Tibial nerve (tissue), 3 donors: ENCODE data around the gene ZNF778.

Experiments
- CTCF ChIP-seq, 5 experiments: fragments of 200-600 bp in 3 of 5; fragments of 450-650 bp in 2 of 5; sonication (generic) in 3 of 5; IDR thresholded peaks; one replicate each; pipeline ENCODE4 v1.5.1; 2016 to 2019; ENCODE audit warnings: antibody characterized with exemption in 5 of 5, mild to moderate bottlenecking in 3 of 5, moderate library complexity in 2 of 5
- POLR2A ChIP-seq, 2 donors: fragments of 450-650 bp; IDR thresholded peaks; one replicate each; pipeline ENCODE4 v1.6.1; 2017; ENCODE audit warnings: antibody characterized with exemption in 2 of 2, mild to moderate bottlenecking in 2 of 2, moderate library complexity in 2 of 2

DNA sequence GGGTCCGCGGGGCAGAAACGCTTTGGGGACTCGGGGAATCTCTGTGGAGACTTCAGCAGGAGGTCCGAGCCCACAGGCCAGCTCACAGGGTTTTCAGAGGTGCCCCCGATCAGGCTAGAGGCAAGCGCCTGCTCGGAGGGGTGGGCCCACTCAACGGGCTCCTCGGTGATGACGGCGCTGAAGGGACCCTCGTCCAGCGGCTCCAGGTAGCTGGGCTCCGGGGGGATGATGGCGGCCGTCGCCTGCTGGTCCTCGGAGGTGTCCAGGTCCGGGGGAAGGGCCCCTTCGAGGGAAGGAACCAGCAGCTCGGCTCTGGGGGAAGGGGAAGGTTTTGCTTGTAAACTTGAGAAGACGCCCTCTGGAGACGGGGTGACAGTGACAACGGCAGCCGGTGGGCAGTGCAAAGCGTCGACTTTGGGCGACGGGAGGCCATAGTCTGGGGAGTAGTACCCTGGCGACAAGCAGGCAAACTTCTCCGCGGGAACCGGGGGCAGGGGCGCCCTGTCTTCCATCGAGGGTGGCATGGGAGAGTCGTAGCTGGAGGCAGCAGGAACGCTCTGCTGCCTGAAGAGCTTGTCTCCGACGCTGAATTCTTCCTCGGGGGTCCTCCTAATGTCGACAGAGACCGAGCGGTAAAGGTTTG lies 63.2 kb downstream of the ZNF778 start:
- TF ChIP-seq CTCF (IDR thresholded peaks at IDR 0.05), result no peak
- TF ChIP-seq POLR2A (IDR thresholded peaks at IDR 0.05), result no peak
